Measurements from ENCODE around the gene SSH3.

The SSH3 gene

DNA sequence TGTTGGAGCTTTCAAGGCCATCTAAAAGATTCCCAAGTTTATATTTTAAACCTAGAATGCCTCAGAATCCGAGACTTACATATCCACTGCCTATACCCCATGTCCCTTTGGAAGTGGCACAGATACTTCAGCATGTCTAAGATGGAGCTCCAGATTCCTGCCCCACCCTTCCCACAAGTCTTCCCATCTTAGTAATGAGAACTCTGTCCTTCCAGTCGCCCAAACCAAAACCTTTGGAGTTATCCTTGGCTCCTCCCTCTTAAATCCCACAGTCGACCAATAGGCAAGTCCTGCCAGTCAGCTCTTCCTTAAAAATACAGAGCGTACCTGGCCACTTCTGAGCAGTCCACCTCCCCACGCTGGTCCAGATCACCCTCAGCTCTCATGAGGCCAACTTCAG, 45.7 kb downstream of the SSH3 start:
- DNase-seq (ENCODE audit: low spot score), result no peak

DNA sequence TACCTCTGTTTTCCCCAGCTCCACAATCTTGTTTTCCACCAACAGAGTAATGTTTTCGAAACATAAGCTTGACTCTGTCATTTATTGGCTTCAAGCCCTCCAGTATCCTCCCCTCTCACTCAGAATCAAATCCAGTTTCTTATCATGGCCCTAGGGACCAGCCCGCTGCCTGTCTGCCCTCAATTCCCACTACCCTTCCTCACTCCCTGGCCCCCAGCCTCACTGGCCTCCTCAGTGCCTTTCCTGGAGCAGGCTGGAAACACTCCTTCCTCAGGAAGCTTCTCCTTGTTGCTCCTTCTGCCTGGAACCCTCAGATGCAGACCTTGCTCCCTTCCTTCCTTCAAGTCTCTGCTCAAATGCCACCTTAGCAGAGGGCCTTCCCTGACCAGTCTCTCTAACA, 46.1 kb downstream of the SSH3 start:
- DNase-seq (ENCODE audit: low spot score), result no peak

DNA sequence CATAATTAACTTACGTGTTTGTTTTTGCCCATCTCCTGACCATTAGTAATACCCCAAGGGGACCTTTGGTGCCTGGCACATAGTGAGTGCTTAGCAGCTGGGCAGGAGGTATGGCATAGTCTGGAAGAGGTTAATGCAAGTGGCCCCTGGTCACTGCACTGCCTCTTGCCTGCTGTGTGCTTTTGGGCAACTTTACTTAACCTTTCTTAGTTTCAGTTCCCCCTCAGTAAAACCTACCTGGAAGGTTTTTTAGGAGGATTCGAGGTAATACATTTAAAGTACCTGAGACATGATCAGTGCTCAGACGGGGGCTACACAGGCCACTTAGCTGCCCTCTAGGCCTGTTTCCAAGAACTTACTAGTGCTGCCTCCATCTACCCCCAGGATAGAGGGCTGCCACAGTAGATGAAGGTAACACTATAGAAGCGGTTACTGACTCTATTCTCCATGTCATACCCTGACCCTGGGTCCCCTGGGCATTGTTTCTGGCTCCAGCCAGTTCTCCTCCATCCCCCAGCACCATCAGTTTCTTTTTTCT, 46.7 kb downstream of the SSH3 start:
- DNase-seq (ENCODE audit: low spot score), result no peak

DNA sequence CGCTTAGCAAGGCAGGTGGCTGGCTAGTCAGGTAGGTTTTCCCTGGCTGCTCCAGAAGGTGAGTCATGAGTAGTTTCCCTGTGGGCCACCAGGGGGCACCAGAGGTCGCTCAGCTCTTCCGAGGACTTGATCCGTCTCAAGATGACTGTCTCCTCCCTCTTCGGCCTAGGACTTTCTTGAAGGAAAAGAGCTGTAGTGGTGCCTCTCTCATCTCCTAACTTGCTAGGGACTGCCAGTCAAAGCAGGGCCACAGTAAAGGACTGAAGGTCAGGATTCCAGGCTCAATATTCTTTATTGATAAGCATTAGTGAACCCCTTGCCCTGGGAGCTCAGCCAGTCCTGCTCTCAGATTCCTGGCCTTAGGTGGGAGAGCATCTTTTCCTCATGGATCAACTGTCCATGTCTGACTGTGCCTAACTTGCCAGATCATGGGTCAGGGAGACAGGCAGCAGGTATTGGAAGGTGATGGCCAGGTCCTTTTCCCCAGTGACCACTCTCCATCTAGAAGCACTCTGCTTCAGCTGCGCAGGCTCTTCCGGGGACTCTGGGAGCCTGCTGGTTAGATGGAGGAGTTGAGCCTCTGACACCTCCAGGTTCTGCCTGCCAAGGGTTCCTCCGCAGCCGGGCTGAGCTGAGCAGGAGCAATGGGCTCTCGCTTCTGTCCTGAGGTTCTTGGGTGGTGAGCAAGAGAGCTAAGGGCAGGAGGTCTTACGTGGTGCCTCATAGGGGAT, 48.1 kb downstream of the SSH3 start:
- DNase-seq (ENCODE audit: low spot score), result peak; percentile 82

DNA sequence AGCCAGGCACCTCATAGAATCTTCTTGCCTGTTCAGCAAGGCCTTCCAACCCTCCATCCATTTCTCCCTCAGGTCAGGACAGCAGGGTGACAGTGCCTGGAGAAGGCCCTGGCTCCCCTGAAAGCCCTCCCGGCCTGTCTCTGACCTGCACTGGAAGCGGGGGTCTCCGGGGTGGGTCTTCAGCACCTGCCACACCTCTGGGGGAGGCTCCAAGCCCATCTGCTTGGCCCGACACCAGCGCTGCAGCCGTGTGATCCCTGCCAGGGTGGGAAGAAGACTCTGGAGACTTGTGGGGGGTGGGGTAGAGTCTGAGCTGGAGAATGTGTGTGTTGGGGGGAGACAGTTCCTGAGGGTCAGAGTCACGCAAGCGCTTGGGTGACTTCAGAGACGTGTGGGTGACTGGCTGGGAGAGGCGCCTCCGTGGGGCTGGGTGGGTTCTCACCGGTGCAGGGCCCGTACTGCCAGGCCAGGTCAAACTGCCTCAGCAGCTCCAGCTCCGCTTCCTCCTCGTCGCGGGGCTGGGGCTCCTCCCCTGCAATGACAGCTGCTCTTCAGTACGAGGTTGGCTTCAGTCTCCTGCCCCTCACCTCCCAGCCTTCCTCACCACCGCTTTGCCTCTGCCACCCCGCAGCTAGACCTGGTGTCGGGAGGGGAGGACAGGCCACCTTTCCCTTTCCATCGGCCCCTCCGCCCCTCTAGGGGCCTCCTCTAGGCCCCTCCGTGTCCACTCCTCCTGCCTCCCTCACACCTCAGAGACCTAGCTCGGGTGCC, 49.4 kb downstream of the SSH3 start:
- peak; percentile 48 for DNase-seq (ENCODE audit: low spot score)

DNA sequence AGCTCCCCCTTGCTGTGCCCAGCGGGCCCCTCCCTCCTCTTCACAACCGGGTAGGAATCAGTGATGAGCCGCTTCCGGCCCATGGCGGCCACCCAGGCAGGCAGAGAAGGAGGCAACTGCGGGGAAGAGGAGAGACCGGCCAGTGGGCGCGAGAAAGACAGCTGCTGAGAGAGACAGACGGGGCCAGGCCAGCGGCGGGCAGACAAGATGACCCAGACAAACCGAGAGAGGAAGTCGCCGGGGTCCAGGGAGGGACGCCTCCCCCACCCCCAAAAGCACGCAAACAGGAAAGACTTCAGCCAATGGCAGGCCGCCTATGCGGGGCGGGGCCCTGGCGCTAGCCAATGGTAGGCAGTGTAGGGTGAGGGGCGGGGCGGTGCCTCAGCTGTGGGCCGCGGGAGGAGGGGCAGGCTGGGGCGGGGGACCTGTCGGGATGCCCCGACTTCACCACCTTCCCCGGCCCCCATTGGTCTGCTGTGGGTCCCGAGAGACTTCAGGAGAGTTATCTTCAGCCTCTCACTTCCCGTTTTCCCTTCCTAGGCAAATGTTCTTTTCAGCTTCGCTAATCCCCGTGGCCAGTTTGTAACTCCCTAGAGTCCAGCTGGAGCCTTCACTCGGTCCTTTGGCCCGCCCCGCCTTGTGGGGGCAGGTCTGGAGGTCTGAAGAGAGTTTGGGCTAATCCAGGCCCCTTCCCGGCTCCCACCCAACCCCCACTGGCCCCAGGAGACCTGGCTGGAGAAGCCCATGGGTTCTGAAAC, 50.2 kb downstream of the SSH3 start, which contains the start of gene POLD4:
Gene POLD4, minus strand, starts transcription at position 230 of the 758 bp plus-strand sequence. Its CDS starts 147 bp downstream, at position 83.
- DNase-seq (ENCODE audit: low spot score), result peak; percentile 98

DNA sequence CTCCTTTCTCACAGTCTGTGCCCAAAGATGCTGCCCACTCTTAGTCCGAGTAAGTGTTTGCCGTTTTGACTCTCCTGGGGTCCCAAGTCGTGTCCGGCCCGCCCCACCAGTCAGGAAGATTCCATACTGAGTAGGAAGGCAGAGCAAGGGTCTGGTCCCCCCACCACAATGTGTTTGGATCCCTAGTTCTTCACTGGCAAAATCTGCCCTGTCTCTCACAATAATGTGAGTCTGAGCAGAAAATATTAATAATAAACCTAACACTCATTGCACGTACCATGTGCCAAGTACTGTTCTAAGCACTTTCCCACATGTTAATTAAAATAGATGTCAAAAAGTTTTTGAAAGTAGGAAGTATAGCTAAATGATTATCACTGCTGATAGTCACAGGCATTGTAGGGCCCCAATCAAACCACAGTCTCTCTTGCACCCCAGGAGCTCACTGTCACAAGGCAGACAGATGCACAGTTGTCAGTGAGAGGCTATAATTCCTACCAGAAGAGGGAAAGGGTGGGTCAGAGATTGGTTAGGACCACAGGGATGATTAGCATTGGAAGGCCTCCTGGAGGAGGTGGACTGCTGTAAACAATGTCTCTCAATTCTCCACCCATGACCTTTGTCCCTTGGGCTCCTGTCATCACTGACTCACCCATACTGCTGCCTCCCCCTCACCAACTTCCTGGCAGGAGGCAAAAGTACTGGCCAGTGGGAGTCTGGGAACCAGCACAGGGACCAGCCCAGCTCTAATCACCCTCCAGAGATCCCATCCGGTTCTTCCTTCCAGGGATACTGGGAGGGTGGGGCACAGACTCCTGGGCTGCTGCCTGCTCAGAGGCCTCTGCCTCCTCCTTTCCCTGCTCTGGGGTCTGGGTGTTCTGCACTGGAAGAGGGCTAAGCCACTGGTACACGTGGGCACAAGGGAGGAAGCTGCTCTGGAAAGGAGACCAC, 51.0 kb downstream of the SSH3 start:
- DNase-seq (ENCODE audit: low spot score), result no peak

DNA sequence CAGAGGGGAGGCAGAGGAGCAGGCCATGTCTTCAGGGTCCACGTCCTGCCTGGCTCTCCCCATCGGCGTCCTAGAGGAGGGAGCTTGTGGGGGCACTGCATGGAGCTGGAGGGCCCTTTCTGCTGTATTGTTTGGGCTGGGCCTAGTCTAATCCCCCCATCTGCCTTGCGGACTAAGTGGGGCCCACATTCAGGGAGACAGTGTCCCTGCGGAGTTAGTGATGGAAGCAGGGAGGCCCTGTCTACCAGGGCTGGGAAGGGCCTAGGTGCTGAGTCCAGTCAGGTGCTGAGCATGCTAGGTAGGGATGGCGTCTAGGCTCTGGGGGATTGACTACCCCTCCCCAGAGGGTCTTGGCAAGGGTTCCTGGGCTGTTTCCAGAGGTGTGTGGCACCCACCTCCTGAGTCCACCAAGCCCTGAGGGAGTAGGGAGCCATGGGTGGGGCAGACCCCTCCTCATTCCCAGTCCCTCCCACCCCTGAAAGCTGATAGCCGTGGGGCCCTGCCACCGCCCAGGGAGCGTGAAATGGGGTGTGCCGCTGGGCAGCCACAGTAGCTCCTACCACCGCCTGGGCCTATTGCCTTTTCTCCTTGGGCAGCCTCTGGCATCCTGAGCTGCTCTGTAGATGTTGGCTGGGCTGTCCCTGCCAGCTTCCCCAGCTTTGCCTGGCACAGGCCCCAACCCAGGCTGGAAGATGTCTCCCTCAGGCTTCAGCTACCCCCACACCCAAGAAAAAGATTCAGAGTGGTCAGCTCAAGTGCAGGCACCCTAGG, 51.9 kb downstream of the SSH3 start:
- DNase-seq (ENCODE audit: low spot score), result no peak

DNA sequence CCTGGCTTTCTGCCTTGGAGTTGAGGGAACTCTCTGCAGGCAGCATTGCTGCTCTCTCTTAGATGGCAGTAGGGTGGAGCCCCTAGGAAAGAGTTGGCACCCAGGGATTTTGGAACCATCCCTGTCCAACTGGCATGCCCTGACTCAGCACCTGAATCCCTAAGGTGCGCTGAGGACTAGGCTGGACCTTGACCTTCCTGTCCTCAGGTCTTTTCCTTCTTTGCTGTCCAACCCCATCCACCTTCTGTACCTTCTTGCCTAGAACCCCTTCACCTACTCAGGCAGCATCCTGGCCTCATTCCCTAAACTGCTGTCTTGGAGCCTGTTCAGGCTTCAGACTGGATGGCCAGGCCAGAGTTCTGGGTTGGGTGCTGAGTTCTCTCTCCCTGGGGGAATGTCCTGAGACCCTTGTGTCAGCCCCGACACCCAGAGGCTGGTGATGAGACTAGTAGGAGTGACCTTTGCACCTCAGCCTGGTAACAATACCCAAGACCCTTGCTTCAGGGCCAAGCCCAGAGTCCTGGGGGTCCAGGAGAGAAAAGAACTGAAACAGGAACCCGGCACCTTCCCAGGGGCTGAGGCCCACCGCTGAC, 52.6 kb downstream of the SSH3 start:
- no peak for DNase-seq (ENCODE audit: low spot score)

DNA sequence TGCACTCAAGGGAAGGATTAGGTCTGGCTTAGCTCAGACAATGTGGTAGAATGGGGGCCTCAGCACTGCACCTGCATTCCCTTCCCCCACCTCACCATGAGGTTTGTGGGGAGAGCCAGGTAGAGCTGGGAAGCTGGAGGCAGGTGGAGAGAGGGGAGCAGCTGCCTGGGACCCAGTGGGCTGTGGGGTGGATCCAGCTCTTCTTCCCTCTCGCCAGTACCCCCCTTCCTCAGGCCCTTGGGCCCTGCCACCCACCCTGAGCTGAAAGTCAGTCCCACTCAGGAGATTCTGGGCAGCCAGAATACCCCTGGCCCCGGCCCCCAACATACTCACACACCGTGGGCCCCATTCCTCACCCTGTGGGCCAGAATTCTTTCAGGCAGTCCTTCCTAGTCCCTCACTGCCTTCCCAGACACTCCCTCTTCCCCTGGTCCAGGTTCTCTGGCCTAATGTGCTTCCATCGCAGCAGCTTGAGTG, 53.1 kb downstream of the SSH3 start:
- DNase-seq (ENCODE audit: low spot score), result no peak

DNA sequence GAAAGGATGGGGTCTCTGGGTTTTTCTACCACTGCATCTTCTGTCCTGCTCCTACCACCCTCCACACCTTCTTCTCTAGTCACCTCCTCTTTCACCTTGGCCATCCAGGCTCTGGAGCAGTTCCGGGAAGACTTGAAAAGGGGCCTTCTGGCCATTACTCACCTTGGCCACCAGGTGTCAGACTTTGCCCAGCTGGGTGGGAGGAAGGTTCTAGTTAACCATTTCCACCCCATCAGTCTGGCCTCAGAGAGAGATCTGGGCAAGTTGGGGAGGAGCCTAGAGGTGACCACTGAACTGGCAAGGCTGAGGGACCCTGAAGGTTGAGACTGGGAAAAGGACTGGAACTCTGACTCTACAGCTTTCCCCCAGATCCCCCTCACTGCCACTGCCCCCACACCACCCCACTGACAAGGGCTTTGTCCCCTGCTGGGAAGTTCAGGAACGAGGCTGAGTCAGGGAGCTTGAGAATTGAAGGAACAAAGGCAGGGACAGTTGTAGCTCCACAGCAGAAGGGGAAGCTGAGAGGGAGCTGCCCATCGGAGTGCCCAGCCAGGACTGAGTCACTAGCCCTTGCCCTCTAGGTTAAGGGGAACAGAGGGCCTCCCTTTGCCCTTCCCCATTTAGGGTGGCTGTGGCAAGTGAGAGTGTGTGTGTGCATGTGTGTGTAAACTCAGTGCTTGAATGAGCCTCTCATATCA, 53.7 kb downstream of the SSH3 start:
- DNase-seq (ENCODE audit: low spot score), result peak; percentile 70

DNA sequence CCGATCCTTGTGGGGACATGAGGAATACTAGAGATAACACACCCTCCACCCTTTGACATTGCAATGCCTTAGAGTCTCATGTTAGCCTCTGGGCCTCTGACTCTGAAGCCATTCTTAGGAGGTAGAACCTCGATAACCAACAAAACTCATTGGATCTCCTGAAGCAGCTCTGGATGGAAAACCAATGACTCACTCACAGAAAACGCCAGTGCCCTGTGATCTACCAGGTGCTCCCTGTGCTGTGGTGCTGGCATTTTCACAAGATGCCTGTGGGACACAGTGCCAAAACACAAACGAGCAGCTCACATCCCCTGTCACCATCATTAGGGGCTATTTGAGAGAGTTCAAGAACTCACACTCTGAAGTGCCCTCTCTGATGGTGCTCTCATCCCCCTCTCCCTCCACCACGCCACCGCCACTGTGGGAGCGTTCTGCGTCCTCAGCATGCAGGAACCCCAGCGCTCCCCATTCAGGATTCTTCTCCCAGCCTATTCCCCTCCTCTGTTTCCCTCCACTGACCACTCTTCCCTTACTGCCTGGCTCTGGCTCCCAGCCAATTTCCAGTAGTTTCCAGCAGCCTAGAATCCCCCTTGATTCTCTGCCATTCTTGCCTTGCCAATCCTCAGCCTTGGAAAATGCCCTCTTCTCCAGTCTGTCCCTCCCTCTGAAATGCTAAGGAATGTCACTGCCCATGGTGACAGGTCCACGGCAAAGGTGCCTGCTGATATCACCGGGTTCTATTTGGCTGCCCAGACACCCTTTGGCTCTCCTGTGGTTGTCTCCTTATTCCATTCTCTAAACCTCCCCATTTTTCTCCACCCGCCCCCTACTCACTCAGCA, 54.7 kb downstream of the SSH3 start:
- no peak for DNase-seq (ENCODE audit: low spot score)

All from Ammon's horn (tissue), 1 donor.